Bronchial epithelial cell (primary cell): ENCODE measurements around the gene FADS3. TPM values are rescaled to one million over a fixed set of nuclear protein-coding genes. Genes with fewer than 3 reads are reported as not detected.

ENCODE experiments used
- DNase-seq: peaks from one replicate; pipeline ENCODE4 v3.0.0-alpha.2; 2010; ENCODE audit warnings: low read depth
- FAIRE-seq: peaks from 2 replicates; lab custom pipeline; 2011; peaks lifted over from hg19 to GRCh38; lab: Jason Lieb, UNC
- H3K27me3 ChIP-seq: 2 replicates; pipeline ENCODE4 v1.5.1; 2011; ENCODE audit warnings: low read length; ENCODE audit not compliant: control insufficient read depth, insufficient read depth
- H3K36me3 ChIP-seq: 2 replicates; pipeline ENCODE4 v1.5.1; 2011; ENCODE audit warnings: low read length; ENCODE audit not compliant: control insufficient read depth, insufficient read depth
- H3K4me3 ChIP-seq: 2 replicates; pipeline ENCODE4 v1.5.1; 2011; ENCODE audit warnings: mild to moderate bottlenecking, low read depth, low read length, control low read depth
- CTCF ChIP-seq: IDR thresholded peaks from 2 replicates; pipeline ENCODE4 v1.5.1; 2011; ENCODE audit warnings: mild to moderate bottlenecking, moderate library complexity, low read length, control low read depth, inconsistent platforms; ENCODE audit not compliant: insufficient read depth, severe bottlenecking
- total RNA-seq: library from RNA; depleted of rRNA; stranded (reverse); fragments of >200 nt; gene quantifications from 2 replicates; pipeline ENCODE4 v1.2.1, GENCODE V29; 2014

Gene FADS3
- total RNA-seq, 1 donor from 2014 or later: 31.9 TPM

- Histone ChIP-seq H3K27me3 (no peaks in the 10 kb centered on the region), H3K36me3 (no peaks in the 10 kb centered on the region), H3K4me3 (no peak overlapping the region)
- no peak for TF ChIP-seq CTCF
- FAIRE-seq (no peak), DNase-seq (no peak)
These were observed 3.8 kb upstream of the FADS3 start for GRCh38 chr11:61895046-61895717.

- no peak for TF ChIP-seq CTCF
- no peaks in the 10 kb centered on the region for H3K27me3 ChIP-seq
- FAIRE-seq (no peak), DNase-seq (peak; percentile 29)
- no peak overlapping the region for H3K4me3 ChIP-seq
- H3K36me3 ChIP-seq: no peaks in the 10 kb centered on the region
These were observed 2.6 kb upstream of the FADS3 start for GRCh38 chr11:61893981-61894380.

- peak overlapping the region; percentile 86 for H3K4me3 ChIP-seq
- FAIRE-seq: no peak
- no peaks in the 10 kb centered on the region for H3K36me3 ChIP-seq
- no peak for DNase-seq
- no peak for TF ChIP-seq CTCF
- no peaks in the 10 kb centered on the region for H3K27me3 ChIP-seq
These were observed 683 bp upstream of the FADS3 start for GRCh38 chr11:61892085-61892370.

GRCh38 chr11:61890529-61891330, 615 bp downstream of the FADS3 start:
- DNase-seq (peak; percentile 54), FAIRE-seq (no peak)
- TF ChIP-seq CTCF: peak; percentile 7
- no peaks in the 10 kb centered on the region for H3K36me3 ChIP-seq
- no peaks in the 10 kb centered on the region for H3K27me3 ChIP-seq
- H3K4me3 ChIP-seq: peak overlapping the region; percentile 86

- Histone ChIP-seq H3K27me3 (no peaks in the 10 kb centered on the region), H3K4me3 (no peak overlapping the region), H3K36me3 (no peaks in the 10 kb centered on the region)
- DNase-seq (no peak), FAIRE-seq (no peak)
- TF ChIP-seq CTCF: no peak
These were observed 1.5 kb downstream of the FADS3 start for GRCh38 chr11:61889831-61890230.
